Trophoblast cell (in vitro differentiated cells and primary cell): ENCODE results near the gene LRMDA.

Experiments used
- DNase-seq, 2 donors: peaks; one replicate each; pipeline ENCODE4 v3.0.0-alpha.2; 2016
- H2AFZ ChIP-seq: 2 replicates; pipeline ENCODE4 v1.6.1; 2013; ENCODE audit warnings: low read length, moderate library complexity, mild to moderate bottlenecking; ENCODE audit not compliant: insufficient read depth, poor library complexity
- H2AK5ac ChIP-seq: 2 replicates; pipeline ENCODE4 v1.6.1; 2013; ENCODE audit warnings: mild to moderate bottlenecking, low read length
- H2BK120ac ChIP-seq: 2 replicates; pipeline ENCODE4 v1.6.1; 2013; ENCODE audit warnings: low read length, mild to moderate bottlenecking, moderate library complexity; ENCODE audit not compliant: insufficient read depth, poor library complexity
- H2BK12ac ChIP-seq: 2 replicates; pipeline ENCODE4 v1.6.1; 2013; ENCODE audit warnings: mild to moderate bottlenecking, low read length, moderate library complexity
- H2BK5ac ChIP-seq: 2 replicates; pipeline ENCODE4 v1.6.1; 2013; ENCODE audit warnings: low read length, low read depth, moderate library complexity, mild to moderate bottlenecking; ENCODE audit not compliant: poor library complexity
- H3K14ac ChIP-seq: 2 replicates; pipeline ENCODE4 v1.6.1; 2013; ENCODE audit warnings: mild to moderate bottlenecking, low read length
- H3K18ac ChIP-seq: 2 replicates; pipeline ENCODE4 v1.6.1; 2013; ENCODE audit warnings: mild to moderate bottlenecking, low read length
- H3K23ac ChIP-seq: 2 replicates; pipeline ENCODE4 v1.6.1; 2013; ENCODE audit warnings: low read length
- H3K27ac ChIP-seq: 2 replicates; pipeline ENCODE4 v1.5.1; 2013; ENCODE audit warnings: low read depth, mild to moderate bottlenecking, inconsistent platforms, low read length, moderate library complexity
- H3K27me3 ChIP-seq: 2 replicates; pipeline ENCODE4 v1.6.1; 2013; ENCODE audit warnings: inconsistent platforms, mild to moderate bottlenecking, low read length, moderate library complexity; ENCODE audit not compliant: insufficient read depth
- H3K36me3 ChIP-seq, 2 experiments: 1 replicate in 1 of 2; 2 replicates in 1 of 2; pipeline ENCODE4 v1.6.1; 2013; ENCODE audit warnings: low read length in 2 of 2, mild to moderate bottlenecking in 2 of 2, moderate library complexity in 1 of 2; ENCODE audit not compliant: insufficient read depth in 2 of 2, control insufficient read depth in 1 of 2
- H3K4ac ChIP-seq: 2 replicates; pipeline ENCODE4 v1.6.1; 2013; ENCODE audit warnings: low read depth, mild to moderate bottlenecking, low read length, moderate library complexity
- H3K4me1 ChIP-seq, 2 experiments: 1 replicate in 1 of 2; 2 replicates in 1 of 2; pipeline ENCODE4 v1.6.1; 2013; ENCODE audit warnings: low read length in 2 of 2, mild to moderate bottlenecking in 2 of 2, moderate library complexity in 1 of 2; ENCODE audit not compliant: insufficient read depth in 2 of 2, control insufficient read depth in 1 of 2
- H3K4me2 ChIP-seq: 2 replicates; pipeline ENCODE4 v1.6.1; 2013; ENCODE audit warnings: inconsistent platforms, mild to moderate bottlenecking, low read length, moderate library complexity
- H3K4me3 ChIP-seq: 2 replicates; pipeline ENCODE4 v1.5.1; 2013; ENCODE audit warnings: mild to moderate bottlenecking, low read depth, low read length, inconsistent platforms
- H3K79me1 ChIP-seq: one replicate; pipeline ENCODE4 v1.6.1; 2013; ENCODE audit warnings: low read length
- H3K79me2 ChIP-seq: 2 replicates; pipeline ENCODE4 v1.6.1; 2013; ENCODE audit warnings: low read length, mild to moderate bottlenecking; ENCODE audit not compliant: control insufficient read depth, insufficient read depth, poor library complexity
- H3K9ac ChIP-seq: 2 replicates; pipeline ENCODE4 v1.6.1; 2013; ENCODE audit warnings: mild to moderate bottlenecking, low read length
- H3K9me3 ChIP-seq: 2 replicates; pipeline ENCODE4 v1.6.1; 2013; ENCODE audit warnings: low read depth, mild to moderate bottlenecking, control low read depth, inconsistent platforms, low read length; ENCODE audit not compliant: insufficient read depth
- H4K12ac ChIP-seq: 2 replicates; pipeline ENCODE4 v1.6.1; 2013; ENCODE audit warnings: low read depth, mild to moderate bottlenecking, low read length, moderate library complexity
- H4K8ac ChIP-seq: 2 replicates; pipeline ENCODE4 v1.6.1; 2013; ENCODE audit warnings: low read depth, mild to moderate bottlenecking, low read length, moderate library complexity
- H4K91ac ChIP-seq: one replicate; pipeline ENCODE4 v1.6.1; 2013; ENCODE audit warnings: low read depth, mild to moderate bottlenecking, low read length, moderate library complexity
- WGBS: extraction: QIAGEN DNeasy Blood & Tissue Kit; methylation state at CpG from one replicate; pipeline ENCODE4 v1.1.7; 2013; ENCODE audit warnings: missing lambda C conversion rate; ENCODE audit not compliant: insufficient read length, insufficient coverage; ENCODE audit errors: extremely low coverage; 5-methylcytosine and 5-hydroxymethylcytosine counted together

Gene LRMDA

DNA sequence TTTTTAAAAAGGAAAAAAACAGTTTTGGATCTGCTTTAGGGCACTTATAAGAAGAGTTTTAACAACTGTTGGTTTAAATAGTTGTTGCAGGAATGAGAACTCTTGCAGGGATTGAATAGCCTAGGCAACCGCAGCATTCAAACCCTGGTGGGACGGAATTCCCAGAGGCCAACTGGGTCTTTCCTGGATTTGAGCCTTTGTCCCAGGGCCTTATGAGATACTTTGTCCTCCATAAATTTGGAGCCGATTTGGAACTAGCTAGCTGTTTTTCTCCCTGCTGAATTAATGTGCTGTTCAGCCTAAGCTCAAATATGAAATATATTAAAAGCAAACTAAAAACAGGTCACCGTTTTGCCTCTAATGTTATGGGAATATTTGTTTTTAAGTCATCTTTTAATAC, 109.6 kb downstream of the LRMDA start:
- no peak overlapping the region for H3K4ac ChIP-seq
- no peak overlapping the region for H4K12ac ChIP-seq
- H3K36me3 ChIP-seq = no peaks in the 10 kb centered on the region
- no peak overlapping the region for H4K8ac ChIP-seq
- no CpG with 5 or more reads among the region's 4 CpGs for WGBS
- H3K4me3 ChIP-seq = no peak overlapping the region
- peaks cover 3% of the 10 kb centered on the region for H3K27me3 ChIP-seq
- no peaks in the 10 kb centered on the region for H3K79me1 ChIP-seq
- H3K23ac ChIP-seq = no peak overlapping the region
- H2BK120ac ChIP-seq = no peak overlapping the region
- no peak overlapping the region for H3K14ac ChIP-seq
- H3K18ac ChIP-seq = no peak overlapping the region
- H2BK5ac ChIP-seq = no peak overlapping the region
- H4K91ac ChIP-seq = no peak overlapping the region
- no peak overlapping the region for H3K4me2 ChIP-seq
- peaks cover 5% of the 10 kb centered on the region in 2 experiments for H3K4me1 ChIP-seq
- H2AK5ac ChIP-seq = no peak overlapping the region
- no peaks in the 10 kb centered on the region for H3K9me3 ChIP-seq
- no peak overlapping the region for H2AFZ ChIP-seq
- H3K9ac ChIP-seq = no peak overlapping the region
- DNase-seq = no peak
- no peaks in the 10 kb centered on the region for H3K79me2 ChIP-seq
- no peak overlapping the region for H3K27ac ChIP-seq
- H2BK12ac ChIP-seq = no peak overlapping the region

DNA sequence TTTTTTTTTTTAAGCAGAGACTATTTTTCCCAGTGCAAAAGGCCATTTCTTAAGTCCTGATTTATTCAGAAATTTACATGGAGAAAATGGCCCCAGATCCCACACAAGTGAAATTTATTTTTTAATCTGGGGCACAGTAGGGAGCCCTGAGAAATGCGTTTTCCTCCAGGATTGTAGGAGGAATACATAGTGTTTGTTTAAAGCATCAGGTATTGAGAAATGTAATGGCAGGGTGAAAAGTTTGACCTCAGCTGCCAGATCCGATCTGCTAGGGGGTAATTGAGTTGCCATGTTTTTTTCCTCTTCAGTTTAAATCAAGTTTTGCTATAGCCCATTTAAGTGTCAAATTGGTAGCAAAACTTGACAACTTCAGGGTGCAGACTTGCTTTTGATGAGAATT, 110.0 kb downstream of the LRMDA start:
- Histone ChIP-seq H3K9ac (no peak overlapping the region), H3K18ac (no peak overlapping the region), H3K27me3 (peaks cover 3% of the 10 kb centered on the region), H2AFZ (no peak overlapping the region), H3K9me3 (no peaks in the 10 kb centered on the region), H4K8ac (no peak overlapping the region), H2BK120ac (no peak overlapping the region), H3K36me3 (no peaks in the 10 kb centered on the region), H3K4ac (no peak overlapping the region), H3K4me1 (peaks cover 5% of the 10 kb centered on the region in 2 experiments), H3K4me3 (no peak overlapping the region), H3K4me2 (no peak overlapping the region), H3K14ac (no peak overlapping the region), H3K79me2 (no peaks in the 10 kb centered on the region), H4K12ac (no peak overlapping the region), H2BK5ac (no peak overlapping the region), H3K27ac (no peak overlapping the region), H4K91ac (no peak overlapping the region), H2AK5ac (no peak overlapping the region), H3K23ac (no peak overlapping the region), H2BK12ac (no peak overlapping the region), H3K79me1 (no peaks in the 10 kb centered on the region)
- WGBS = no CpG with 5 or more reads among the region's 2 CpGs
- no peak for DNase-seq

DNA sequence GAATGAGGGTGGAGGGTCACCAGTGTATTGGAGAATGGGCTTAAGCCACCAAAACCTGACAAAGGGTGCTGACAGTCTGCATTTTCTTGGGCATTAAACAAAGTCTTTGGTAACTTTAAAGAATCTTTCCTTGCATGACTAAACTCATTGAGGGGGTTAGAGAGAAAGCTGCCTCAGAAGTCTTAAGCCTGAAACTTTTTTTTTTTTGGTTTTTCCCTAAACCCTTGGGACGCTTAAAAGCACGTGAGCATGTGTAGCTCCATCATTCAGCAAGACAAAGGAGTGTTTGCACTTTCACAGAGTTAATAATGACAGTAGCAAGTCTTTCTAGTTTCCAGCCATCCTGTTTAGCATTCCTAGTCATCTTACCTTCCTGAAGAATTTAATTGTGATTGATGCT, 110.7 kb downstream of the LRMDA start:
- Histone ChIP-seq H3K14ac (no peak overlapping the region), H3K9me3 (no peaks in the 10 kb centered on the region), H2AK5ac (no peak overlapping the region), H4K8ac (no peak overlapping the region), H2BK120ac (no peak overlapping the region), H3K4ac (no peak overlapping the region), H3K4me3 (no peak overlapping the region), H3K79me2 (no peaks in the 10 kb centered on the region), H3K9ac (no peak overlapping the region), H2BK12ac (no peak overlapping the region), H3K18ac (no peak overlapping the region), H3K79me1 (no peaks in the 10 kb centered on the region), H3K4me1 (peaks cover 5 to 9% of the 10 kb centered on the region in 2 experiments), H4K12ac (no peak overlapping the region), H3K27ac (no peak overlapping the region), H2BK5ac (no peak overlapping the region), H3K36me3 (no peaks in the 10 kb centered on the region), H4K91ac (no peak overlapping the region), H2AFZ (no peak overlapping the region), H3K23ac (no peak overlapping the region), H3K4me2 (no peak overlapping the region), H3K27me3 (peaks cover 3% of the 10 kb centered on the region)
- no peak for DNase-seq
- no CpG with 5 or more reads among the region's 2 CpGs for WGBS

DNA sequence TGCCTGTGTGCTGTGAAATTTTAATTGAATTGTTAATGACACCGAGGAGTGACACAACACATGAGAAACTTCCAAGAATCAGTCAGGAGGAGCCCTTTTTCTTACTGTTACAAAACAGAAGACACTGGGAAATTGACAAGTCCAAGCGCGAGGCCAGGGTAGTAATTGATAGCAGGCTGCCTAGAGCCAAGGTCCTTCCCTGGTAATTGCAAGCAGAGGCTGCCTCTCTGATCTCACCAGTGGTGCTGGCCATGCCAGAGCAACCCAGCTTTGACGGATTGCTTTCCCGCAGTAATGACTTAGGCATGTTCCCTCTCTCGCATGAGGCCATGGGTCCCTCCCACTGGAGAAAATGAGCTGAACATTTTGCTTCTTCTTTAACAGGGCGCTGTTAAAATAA, 111.5 kb downstream of the LRMDA start:
- Histone ChIP-seq H3K14ac (no peak overlapping the region), H3K9me3 (no peaks in the 10 kb centered on the region), H2BK12ac (no peak overlapping the region), H3K36me3 (no peaks in the 10 kb centered on the region), H3K27ac (peak overlapping the region; percentile 12), H3K4me3 (no peak overlapping the region), H3K4me2 (no peak overlapping the region), H2AK5ac (no peak overlapping the region), H4K91ac (no peak overlapping the region), H3K23ac (no peak overlapping the region), H4K12ac (no peak overlapping the region), H2AFZ (no peak overlapping the region), H3K18ac (no peak overlapping the region), H3K9ac (no peak overlapping the region), H4K8ac (no peak overlapping the region), H3K79me2 (no peaks in the 10 kb centered on the region), H3K79me1 (no peaks in the 10 kb centered on the region), H2BK5ac (no peak overlapping the region), H2BK120ac (no peak overlapping the region), H3K27me3 (peaks cover 3% of the 10 kb centered on the region), H3K4me1 (peaks cover 8 to 11% of the 10 kb centered on the region in 2 experiments), H3K4ac (no peak overlapping the region)
- no peak for DNase-seq
- no CpG with 5 or more reads among the region's 7 CpGs for WGBS
